Keratinocyte (primary cell): ENCODE measurements around the gene KCNQ2.

Source experiments
- CTCF ChIP-seq, 3 experiments: IDR thresholded peaks in 1 of 3; conservative IDR thresholded peaks in 1 of 3; optimal IDR thresholded peaks in 1 of 3; 2 replicates in 2 of 3; 3 replicates in 1 of 3; pipeline versions ENCODE3 to v1.5.1; 2011; ENCODE audit warnings: low read length in 3 of 3, mild to moderate bottlenecking in 3 of 3, moderate library complexity in 2 of 3, control low read depth in 1 of 3, inconsistent platforms in 1 of 3; ENCODE audit not compliant: insufficient read depth in 2 of 3; ENCODE audit errors: extremely low read depth in 1 of 3
- EZH2 ChIP-seq: IDR thresholded peaks from one replicate; pipeline ENCODE4 v1.6.1; 2012; ENCODE audit warnings: inconsistent platforms, mild to moderate bottlenecking, low read length, moderate library complexity

GRCh38 chr20:63397946-63398450 lies 74.5 kb downstream of the KCNQ2 start:
- TF ChIP-seq CTCF (optimal IDR thresholded peaks at IDR 0.05 in 1 of 3, IDR thresholded peaks at IDR 0.05 in 1 of 3, conservative IDR thresholded peaks at IDR 0.05 in 1 of 3; ENCODE audit: extremely low read depth in 1 of 3, insufficient read depth in 2 of 3, low read length in 3 of 3) = no peak
- TF ChIP-seq EZH2 = no peak
